NCI-H2171 (cell line): Measurements from ENCODE around the gene CELF4.

Experiments
- DNase-seq: peaks from one replicate; lab custom pipeline; 2025; lab: John Stamatoyannopoulos, UW

The CELF4 gene

GRCh38 chr18:37546651-37547050, 18.9 kb downstream of the CELF4 start:
- DNase-seq = no peak

- DNase-seq = no peak
Measured at GRCh38 chr18:37546272-37546537, 19.4 kb downstream of the CELF4 start.

DNA sequence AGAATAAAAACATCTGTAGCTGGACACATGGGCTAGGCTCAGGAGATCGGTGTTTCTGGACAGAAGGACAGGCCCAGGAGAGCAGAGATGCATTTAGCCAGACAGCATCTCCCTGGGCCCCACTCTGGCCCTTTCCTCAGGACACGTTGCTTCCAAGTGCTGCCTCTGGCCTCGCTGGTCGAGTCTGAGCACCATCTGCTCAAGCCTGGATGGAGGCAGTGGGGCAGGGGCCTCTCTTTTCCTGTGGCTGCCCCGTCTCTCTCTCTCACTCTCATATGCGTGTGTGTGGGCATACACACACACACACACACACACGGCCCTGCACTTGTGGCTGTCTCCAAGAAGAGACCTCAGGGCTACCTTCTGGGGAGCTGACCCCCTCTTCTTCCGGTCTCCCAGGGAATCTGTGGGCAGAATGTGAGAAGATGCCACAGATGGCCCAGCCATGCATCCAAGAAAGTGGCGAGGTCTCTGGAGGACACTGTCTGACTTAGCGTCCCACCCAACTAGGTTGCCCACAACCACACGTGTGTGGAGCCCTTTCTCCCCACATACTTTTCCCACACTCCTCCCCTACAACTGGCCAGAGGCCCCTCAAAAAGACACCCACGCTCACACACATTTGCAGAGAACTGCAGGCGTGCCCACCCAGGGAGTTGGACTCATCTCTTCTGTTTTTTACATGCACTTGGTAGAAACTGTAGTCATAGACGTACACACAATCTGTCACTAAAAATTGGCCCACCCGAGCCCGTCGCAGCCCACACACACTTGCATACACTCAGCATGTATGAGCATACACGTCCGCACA, 19.9 kb downstream of the CELF4 start:
- DNase-seq = no peak

- no peak for DNase-seq
Measured at GRCh38 chr18:37544713-37545112, 20.9 kb downstream of the CELF4 start.

DNA sequence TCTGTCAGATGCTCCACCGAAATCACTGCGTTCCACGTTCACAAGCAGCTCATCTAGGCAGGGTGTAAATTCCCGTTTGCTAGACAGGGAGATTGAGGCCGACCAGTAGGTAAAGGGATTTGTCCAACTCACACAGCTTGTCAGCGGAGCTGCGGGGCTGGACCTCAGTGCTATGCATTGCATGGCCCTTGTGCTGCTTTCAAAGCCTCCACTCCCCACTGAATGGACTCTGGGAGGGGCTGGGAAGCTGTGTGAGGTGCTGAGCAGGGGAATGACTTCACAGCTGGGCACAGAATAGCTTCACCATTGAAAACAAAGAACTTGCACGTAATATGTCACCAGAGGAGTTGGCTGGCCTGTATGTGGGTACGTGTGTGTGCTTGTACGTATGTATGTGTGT, 21.4 kb downstream of the CELF4 start:
- no peak for DNase-seq

GRCh38 chr18:37543321-37543720, 22.3 kb downstream of the CELF4 start:
- DNase-seq = no peak

- DNase-seq = no peak
Measured at GRCh38 chr18:37541517-37541916, 24.1 kb downstream of the CELF4 start.

GRCh38 chr18:37540424-37541138, 25.0 kb downstream of the CELF4 start:
- no peak for DNase-seq

DNA sequence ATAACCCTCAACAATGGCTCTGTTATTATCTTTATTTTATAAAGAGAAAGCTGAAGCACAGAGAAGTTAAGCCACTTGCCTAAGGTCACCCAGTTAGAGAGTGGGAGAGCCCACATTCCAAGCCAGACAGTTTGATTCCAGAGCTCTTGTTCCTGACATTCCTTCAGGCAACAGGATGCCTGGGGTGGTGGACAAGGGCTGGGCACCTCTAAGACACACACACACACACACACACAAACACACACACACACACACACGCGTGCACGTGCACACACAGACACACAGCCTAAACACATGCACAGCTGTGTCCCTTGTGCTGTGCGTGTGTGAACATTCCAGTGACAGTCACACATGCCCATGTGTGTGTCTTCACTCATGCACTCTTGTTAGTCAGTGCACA, 26.4 kb downstream of the CELF4 start:
- DNase-seq = no peak

DNA sequence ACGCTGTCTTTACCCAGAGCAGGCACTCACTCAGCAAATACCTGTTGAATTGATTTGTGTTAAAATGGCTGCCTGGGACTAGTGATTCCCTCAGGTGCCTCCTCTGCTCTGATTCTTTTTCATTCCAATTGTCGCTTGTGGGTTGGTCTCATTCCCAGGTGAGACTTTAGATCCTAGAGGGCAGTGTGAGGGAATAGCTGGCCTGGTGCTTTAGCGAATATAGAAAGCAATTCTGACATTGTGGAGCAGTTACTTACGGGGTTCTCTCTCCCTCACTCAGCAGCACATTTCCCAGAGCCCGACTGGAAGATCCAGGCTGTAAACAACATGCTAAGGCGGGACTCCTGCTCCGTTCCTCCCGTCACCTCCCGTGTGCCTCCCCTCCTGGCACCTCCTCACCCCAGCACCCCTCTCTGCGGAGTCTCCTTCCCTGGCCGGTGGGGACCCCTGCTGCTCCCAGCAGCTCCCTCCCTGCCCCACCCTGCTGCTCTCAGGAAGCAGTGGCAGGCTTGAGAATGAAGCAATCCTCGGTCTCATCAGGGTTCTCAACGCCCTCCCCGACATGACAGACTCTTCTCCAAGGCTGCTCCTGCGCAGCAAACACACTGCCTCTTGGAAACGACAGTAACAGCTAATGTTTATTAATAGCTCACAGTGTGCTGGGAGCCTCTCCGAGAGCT, 26.9 kb downstream of the CELF4 start:
- no peak for DNase-seq

DNA sequence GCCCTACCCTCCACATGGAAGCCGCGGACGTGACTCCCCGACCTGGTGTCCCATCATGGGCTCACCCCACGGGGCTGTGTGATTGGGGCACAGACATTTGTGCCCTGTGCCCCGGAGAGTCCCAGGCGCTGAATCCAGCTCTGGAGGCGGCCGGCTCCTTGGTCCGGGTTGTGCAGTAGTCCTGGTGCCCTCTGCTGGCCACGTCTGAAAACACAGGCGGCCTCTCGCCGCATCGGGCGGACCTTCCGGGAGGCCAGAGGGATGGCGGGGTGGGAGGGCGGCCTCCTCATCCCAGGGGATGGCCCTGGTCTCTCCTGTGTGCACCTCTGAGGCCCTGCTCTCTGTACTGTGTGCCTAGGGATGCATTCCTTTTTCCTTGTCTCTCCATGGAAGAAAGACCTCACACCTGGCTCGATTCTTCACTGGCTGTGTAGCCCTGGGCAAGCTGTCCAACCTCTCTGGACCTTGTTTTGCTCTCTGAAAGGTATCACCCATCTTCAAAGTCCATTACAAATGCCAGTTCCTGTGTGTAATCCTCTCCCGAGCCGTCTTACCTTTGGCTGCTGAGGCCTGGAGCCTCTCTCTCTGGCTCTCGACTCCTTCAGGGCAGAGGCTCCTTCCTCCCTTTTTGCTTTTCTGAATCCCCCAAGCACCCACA, 27.6 kb downstream of the CELF4 start:
- DNase-seq = peak; percentile 47

GRCh38 chr18:37536656-37537055, 28.9 kb downstream of the CELF4 start:
- no peak for DNase-seq

GRCh38 chr18:37535968-37536367, 29.6 kb downstream of the CELF4 start:
- DNase-seq = peak; percentile 52

GRCh38 chr18:37534627-37535026, 31.0 kb downstream of the CELF4 start:
- no peak for DNase-seq

GRCh38 chr18:37533647-37534584, 31.7 kb downstream of the CELF4 start:
- DNase-seq = peak; percentile 11

GRCh38 chr18:37532917-37533316, 32.7 kb downstream of the CELF4 start:
- DNase-seq = no peak

- no peak for DNase-seq
Measured at GRCh38 chr18:37529863-37530262, 35.7 kb downstream of the CELF4 start.

GRCh38 chr18:37529296-37529695, 36.3 kb downstream of the CELF4 start:
- DNase-seq = no peak

GRCh38 chr18:37527395-37527794, 38.2 kb downstream of the CELF4 start:
- DNase-seq = no peak

DNA sequence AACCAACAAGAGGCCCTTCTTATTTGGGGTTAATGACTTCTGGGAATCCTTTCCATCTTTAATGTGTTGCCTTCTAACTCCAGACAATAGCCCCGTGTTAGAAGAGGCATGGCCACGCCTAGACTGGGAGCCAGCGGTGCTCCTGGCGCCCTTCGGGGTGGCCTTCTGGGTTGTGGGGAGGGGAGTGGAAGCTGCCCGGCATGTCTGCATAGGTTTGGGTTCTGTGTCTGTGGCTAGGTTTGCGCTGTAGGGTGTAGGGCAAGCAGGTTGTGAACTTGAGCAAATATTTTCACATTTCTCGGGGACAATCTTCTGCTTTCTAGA, 40.4 kb downstream of the CELF4 start:
- DNase-seq = no peak

GRCh38 chr18:37524498-37525261, 40.9 kb downstream of the CELF4 start:
- no peak for DNase-seq
